ENCODE measurements around the gene BCL7A. TPM values are rescaled to one million over a fixed set of nuclear protein-coding genes. Genes with fewer than 3 reads are reported as not detected.

The BCL7A gene
- polyA plus RNA-seq, 3 donors, result 1.1 to 8.7 (median 3.1) TPM

GRCh38 chr12:121996050-121996944 is 25.4 kb upstream of the BCL7A start:
- no peak overlapping the region for H3K27ac ChIP-seq (ENCODE audit: low read depth, low read length)

GRCh38 chr12:121996945-121997612 is 24.6 kb upstream of the BCL7A start:
- H3K27ac ChIP-seq (ENCODE audit: low read depth, low read length), result no peak overlapping the region
- WGBS, 3 donors, result 79 to 89% (median 88%) methylated on average over 13 of the region's 13 CpGs

More at GRCh38 chr12:121996050-121996944, 25.4 kb upstream of the BCL7A start:
- WGBS, 3 donors, result 31 to 70% (median 66%) methylated on average over 9 of the region's 9 CpGs

- 88 to 93% (median 91%) methylated on average over 17 of the region's 17 CpGs for WGBS, 3 donors
- no peak overlapping the region for H3K27ac ChIP-seq (ENCODE audit: low read depth, low read length)
Measured at GRCh38 chr12:122001466-122002209, 20.0 kb upstream of the BCL7A start.

- 45 to 71% (median 59%) methylated on average over 28 of the region's 28 CpGs for WGBS, 3 donors
- H3K27ac ChIP-seq (ENCODE audit: low read depth, low read length), result no peak overlapping the region
Measured at GRCh38 chr12:122003651-122004611, 17.8 kb upstream of the BCL7A start.

- 53 to 59% (median 53%) methylated on average over 12 of the region's 12 CpGs for WGBS, 3 donors
Measured at GRCh38 chr12:122004633-122005071, 17.0 kb upstream of the BCL7A start.

GRCh38 chr12:122005252-122005776 is 16.4 kb upstream of the BCL7A start:
- no peak overlapping the region for H3K27ac ChIP-seq (ENCODE audit: low read depth, low read length)

More at GRCh38 chr12:122004633-122005071, 17.0 kb upstream of the BCL7A start:
- no peak overlapping the region for H3K27ac ChIP-seq (ENCODE audit: low read depth, low read length)

GRCh38 chr12:122006186-122006926 is 15.3 kb upstream of the BCL7A start:
- no peak overlapping the region for H3K27ac ChIP-seq (ENCODE audit: low read depth, low read length)
- 80 to 87% (median 86%) methylated on average over 24 of the region's 24 CpGs for WGBS, 3 donors

More at GRCh38 chr12:122005252-122005776, 16.4 kb upstream of the BCL7A start:
- 82 to 90% (median 88%) methylated on average over 11 of the region's 11 CpGs for WGBS, 3 donors

GRCh38 chr12:122009741-122010140 is 11.9 kb upstream of the BCL7A start:
- WGBS, 3 donors, result 84 to 89% (median 88%) methylated on average over 9 of the region's 9 CpGs
- H3K27ac ChIP-seq (ENCODE audit: low read depth, low read length), result no peak overlapping the region

- WGBS, 3 donors, result 86 to 92% (median 87%) methylated on average over 6 of the region's 6 CpGs
- H3K27ac ChIP-seq (ENCODE audit: low read depth, low read length), result no peak overlapping the region
Measured at GRCh38 chr12:122012184-122012583, 9.5 kb upstream of the BCL7A start.

GRCh38 chr12:122013136-122013535 is 8.5 kb upstream of the BCL7A start:
- 56 to 88% (median 66%) methylated on average over 4 of the region's 4 CpGs for WGBS, 3 donors
- no peak overlapping the region for H3K27ac ChIP-seq (ENCODE audit: low read depth, low read length)

- 79 to 84% (median 81%) methylated on average over 19 of the region's 19 CpGs for WGBS, 3 donors
- H3K27ac ChIP-seq (ENCODE audit: low read depth, low read length), result no peak overlapping the region
Measured at GRCh38 chr12:122013791-122014590, 7.7 kb upstream of the BCL7A start.

- WGBS, 3 donors, result 86 to 88% (median 87%) methylated on average over 5 of the region's 5 CpGs
- no peak overlapping the region for H3K27ac ChIP-seq (ENCODE audit: low read depth, low read length)
Measured at GRCh38 chr12:122014781-122015180, 6.9 kb upstream of the BCL7A start.

- no peak overlapping the region for H3K27ac ChIP-seq (ENCODE audit: low read depth, low read length)
Measured at GRCh38 chr12:122018457-122018856, 3.2 kb upstream of the BCL7A start.

- H3K27ac ChIP-seq (ENCODE audit: low read depth, low read length), result no peak overlapping the region
- WGBS, 3 donors, result 93 to 95% (median 94%) methylated on average over 4 of the region's 4 CpGs
Measured at GRCh38 chr12:122018937-122019336, 2.7 kb upstream of the BCL7A start.

- WGBS, 3 donors, result 51 to 66% (median 54%) methylated on average over 16 of the region's 16 CpGs
- no peak overlapping the region for H3K27ac ChIP-seq (ENCODE audit: low read depth, low read length)
Measured at GRCh38 chr12:122020795-122021192, 890 bp upstream of the BCL7A start.

GRCh38 chr12:122021193-122021821 is 377 bp upstream of the BCL7A start:
- H3K27ac ChIP-seq (ENCODE audit: low read depth, low read length), result no peak overlapping the region
- WGBS, 3 donors, result 0 to 2% (median 0%) methylated on average over 38 to 57 of the region's 57 CpGs
